GM19438 (cell line): Measurements from ENCODE around the gene TCF7L2.

Source experiments
- ATAC-seq: cut with Tn5 transposase; IDR thresholded peaks from one replicate; pipeline ENCODE4 v1.9.1; 2021; ENCODE audit warnings: low read depth; ENCODE audit not compliant: unreplicated experiment

TCF7L2 gene

GRCh38 chr10:112945811-112946210 lies 4.2 kb upstream of the TCF7L2 start:
- ATAC-seq: no peak

DNA sequence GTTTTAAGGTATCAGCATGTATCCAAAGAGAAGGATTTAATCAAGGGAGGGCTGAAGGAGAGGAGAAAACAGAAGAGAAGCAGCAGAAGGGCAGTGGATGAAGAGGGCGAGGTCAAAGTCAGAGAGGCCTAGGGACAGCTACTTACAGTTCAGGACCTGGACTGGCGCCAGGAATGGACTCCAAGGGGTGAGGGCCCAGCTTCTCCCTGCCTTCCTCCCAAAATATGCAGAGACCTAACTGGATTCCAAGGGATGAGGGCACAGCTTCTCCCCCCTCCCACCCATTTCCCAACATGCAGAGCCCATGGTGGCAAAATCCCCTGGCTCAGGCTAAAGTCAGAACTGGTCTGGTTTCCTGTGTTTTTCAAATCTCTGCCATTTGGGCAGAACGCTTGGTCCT lies 3.4 kb upstream of the TCF7L2 start:
- ATAC-seq: no peak

DNA sequence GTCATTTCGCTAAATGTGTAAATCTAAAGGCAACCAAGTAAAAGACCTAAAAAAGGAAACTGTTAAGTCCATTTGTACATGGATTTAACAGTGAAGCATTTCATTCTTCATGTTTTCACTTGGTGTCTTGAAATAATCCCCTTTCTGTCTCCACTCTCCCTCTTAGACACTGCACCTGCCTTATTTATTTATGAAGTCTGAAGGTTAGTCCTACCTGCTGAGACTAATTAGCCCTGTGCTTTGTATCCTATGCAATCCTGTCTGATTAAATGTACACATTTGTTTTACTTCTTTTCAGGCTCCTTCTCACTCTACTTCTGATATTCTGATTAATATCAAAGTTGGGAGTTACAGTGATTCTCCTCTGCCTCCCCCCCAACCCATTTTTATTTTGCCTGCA lies 1.9 kb upstream of the TCF7L2 start:
- no peak for ATAC-seq

DNA sequence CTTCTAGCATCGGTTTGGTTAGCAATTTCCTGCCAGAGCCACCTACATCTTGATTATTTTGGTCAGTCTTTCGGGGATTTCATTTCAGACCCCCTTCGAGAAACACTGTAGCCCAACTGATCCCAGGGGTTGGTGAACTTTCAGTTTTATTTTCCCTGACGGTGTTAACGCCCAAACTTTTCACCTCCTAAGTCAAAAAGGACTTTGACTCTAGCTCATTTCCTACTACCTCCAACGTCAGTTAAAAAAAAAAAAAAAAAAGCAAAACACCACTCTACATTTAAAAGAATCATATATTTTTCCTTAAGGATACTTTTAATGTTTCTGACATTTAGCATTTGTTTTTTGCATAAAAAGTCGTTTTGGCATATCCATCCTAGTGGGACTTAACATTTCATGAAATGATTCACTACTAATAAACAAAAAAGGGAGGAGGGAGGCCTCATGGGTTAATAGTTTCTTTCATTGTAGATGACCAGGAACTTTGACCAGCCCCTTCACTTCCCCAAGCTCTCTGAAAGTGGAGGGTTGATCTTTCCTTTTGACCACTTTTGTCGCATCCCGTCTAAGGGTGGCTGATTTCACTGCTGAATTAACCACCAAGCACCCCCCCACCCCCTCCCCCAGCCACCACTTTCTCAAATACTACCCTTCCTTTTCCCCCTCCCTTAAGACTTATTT lies 764 bp upstream of the TCF7L2 start:
- ATAC-seq: no peak

DNA sequence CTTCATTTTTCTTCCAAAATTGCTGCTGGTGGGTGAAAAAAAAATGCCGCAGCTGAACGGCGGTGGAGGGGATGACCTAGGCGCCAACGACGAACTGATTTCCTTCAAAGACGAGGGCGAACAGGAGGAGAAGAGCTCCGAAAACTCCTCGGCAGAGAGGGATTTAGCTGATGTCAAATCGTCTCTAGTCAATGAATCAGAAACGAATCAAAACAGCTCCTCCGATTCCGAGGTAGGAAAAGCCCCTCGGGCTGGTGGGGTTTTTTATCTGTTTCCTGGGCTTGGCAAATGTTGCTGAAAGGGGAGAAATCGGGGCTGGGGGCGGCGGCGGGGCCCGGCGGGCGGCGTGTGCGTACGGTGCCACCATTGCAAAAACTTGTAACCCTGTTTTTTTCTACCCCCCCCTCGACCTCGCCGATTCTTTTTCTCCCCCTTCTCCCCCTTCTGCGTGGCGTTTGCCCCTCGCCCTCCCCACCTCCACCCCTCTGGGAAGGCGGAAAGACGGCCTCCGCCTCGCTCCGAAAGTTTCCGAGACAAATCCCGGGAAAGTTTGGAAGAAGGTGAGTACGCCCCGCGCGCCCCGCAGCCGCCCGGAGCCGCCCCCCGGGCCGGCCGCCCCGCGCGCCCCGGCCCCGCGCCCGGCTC lies 789 bp downstream of the TCF7L2 start:
- no peak for ATAC-seq

DNA sequence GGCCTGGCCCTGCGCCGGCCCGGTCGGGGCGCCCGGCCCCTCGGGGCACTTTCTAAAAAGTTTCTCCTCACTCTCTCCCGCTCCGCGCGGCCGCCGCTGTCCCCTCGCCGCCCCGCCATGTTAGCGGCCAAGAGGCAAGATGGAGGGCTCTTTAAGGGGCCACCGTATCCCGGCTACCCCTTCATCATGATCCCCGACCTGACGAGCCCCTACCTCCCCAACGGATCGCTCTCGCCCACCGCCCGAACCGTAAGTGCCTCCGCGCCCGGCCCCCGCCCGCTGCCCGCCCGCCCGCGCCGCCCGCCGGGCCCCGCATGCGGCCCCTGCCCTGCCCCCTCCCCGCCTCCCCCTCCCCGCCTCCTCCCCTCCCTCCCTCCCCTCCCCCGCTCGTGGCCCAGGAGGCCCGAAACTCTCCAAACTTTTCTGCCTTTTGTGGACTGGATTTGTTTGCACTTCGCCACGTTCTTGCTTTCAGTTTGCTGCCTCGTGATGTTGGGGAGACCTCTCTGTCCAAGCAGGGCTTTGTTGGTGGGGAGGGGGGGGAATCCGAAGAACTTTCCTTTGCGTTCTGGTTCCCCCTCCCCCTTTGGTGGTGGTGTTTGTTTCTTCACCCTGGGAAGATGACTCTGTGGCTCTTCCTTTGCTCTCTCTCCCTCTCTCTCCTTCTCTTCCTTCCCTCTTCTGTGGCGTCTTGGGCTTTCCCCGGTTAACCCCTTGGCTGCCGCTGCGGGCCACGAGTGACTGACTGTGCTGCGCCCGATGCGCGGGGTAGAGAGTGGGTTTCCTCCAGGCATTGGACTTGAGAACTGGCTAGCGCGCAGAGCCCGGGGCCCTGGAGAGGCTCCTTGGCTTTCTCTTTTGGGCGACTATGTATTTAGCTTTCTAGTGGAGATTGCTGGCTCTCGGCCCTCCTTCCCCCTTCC lies 1.6 kb downstream of the TCF7L2 start:
- ATAC-seq: no peak

GRCh38 chr10:112952282-112953173 lies 2.5 kb downstream of the TCF7L2 start:
- no peak for ATAC-seq

DNA sequence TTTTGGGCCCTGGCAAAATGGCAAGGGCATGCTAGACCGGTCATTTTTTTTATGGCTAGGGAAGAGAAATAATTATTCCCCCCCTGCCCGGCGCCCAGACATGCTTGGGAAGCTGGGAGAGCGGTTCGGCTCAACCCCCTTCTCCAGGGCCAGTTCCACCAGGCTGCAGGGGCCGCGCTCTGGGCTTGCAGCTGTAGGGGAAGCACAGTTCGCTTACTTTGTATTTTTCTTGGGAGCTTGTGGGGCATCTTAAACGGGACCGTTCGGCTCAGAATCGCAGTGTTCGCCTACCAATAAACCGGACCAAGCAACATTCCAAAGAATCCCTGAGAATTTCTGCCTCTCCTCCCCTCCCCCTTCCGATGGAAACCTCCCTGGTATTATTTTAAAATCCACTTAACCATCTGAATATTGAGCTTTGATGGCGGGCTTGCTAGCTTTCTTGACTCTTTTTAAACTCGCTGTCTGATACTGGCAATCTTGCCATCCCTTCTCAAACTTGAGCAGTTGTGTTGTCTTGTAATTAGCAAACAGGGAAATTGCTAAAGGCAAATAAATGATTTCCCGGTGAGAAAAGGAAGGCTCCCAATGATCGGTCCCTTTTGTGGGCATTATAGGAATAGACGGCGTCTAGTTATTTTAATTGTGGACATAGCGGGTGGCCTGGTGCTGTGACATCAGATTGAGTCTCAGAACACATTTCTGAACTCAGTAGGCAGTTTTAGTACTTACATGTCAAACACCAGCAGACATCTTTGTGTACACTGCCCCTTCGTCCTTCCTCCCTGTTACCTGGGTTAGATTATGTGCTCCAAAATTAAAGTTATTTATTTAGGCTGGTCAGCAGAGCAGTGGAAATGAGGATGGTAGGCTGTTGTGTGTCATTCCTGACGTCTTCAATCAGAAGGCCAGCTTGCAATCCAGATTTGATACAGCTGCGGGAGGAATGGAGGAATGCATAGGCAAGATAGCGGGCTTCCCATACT lies 3.4 kb downstream of the TCF7L2 start:
- ATAC-seq: no peak

- no peak for ATAC-seq
These were observed 5.0 kb downstream of the TCF7L2 start for GRCh38 chr10:112954974-112955581.

DNA sequence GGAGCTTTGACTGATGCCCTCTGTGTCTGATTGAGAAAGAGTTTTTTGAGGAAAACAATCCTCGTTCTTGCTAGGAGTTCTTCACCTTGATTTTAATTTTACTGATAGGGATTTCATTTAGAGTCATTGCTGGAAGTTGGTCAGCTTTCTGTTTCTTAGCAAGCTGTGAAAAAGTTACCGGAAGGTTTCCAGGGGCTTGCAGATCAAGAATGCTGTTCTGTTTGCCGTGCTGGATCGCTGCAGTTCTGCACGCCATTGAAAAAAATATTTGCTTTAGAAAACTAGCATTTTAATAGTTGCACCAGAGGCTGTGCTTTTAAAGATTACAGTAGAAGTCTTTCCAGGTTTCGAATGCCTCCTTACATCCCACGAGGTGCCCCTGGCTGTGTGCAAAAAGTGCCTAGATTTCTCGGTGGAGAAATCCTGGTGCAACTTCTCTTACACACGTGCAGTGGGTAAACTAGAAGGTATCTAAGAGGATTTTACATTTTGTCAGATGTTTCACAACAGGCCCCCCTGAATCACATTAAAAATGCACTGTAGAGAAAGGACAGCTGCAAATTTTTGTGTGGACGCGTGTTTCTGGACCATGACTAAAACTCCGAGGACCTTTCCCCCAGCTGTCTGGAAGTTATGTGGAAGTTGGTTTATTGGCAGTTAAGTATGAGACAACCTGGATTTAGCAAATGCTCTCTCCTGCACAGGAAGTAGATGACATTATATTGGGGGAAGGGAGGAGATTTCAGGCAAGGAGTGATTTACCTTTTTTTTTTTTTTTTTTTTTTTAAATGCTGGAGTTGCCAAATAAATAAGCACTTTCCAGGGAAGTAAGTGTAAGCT lies 5.8 kb downstream of the TCF7L2 start:
- ATAC-seq: no peak

- ATAC-seq: no peak
These were observed 6.7 kb downstream of the TCF7L2 start for GRCh38 chr10:112956631-112957350.

GRCh38 chr10:112957640-112958092 lies 7.6 kb downstream of the TCF7L2 start:
- ATAC-seq: no peak

DNA sequence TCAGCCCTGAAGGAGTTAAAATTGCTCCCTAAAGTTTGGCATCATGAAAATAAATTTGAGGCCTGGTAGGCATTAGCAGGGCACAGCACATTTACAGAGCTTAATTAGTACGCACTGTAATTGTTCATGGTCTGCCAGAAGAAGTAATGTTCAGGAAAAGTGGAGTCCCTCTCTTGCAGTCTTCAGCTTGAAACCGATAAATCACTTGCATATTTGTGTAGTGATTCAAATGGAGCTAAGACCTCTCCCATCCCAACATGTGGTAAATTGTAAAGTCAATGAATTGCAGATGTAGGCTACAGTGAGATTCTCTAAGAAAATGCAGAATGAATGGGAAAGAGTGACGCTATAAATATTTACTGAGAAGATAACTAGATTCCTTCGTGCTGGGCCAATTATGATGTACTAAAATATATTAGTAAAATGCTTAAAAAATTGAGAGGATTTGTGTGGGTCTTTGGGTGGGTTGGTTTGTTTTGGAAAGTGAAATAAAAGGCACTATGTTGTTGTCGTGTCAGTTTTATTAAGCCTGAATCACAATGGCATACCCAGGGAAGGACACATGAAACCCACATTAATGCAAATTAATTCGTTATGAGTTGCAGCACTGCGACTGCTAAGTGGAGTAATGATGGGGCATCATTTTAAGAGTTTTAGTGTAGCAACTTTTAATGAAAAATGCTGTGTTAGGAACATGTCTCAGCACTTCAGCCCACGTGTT lies 8.4 kb downstream of the TCF7L2 start:
- no peak for ATAC-seq

DNA sequence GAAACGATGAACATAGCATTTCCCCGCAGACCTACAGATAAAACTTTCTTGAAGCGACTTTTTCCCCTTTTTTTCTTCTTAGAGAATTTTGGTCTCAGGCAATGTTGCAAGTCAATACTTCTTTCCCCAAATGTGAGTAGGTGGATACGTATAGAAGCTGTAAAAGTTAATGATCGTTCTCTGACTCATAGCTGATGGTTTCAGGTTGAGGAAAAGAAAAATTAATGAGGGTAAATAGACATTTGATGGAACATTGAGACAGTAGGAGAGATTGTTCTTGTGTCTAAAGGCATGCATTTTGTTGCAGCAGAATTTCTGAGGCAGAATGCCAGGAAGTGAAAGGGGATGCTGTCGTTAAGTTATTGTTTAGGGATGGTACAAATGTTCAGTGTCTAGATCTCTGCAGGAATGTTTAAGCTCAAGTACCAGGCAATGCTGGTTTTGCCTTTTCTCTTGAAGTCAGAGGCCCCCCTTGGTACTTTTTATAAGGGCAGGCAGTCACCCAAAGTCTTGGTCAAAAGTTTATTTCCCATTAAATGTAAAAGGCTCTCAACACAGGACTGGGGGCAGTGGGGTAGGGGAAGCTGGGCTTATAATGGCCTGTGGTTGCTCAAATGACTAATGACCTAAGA lies 9.3 kb downstream of the TCF7L2 start:
- no peak for ATAC-seq

DNA sequence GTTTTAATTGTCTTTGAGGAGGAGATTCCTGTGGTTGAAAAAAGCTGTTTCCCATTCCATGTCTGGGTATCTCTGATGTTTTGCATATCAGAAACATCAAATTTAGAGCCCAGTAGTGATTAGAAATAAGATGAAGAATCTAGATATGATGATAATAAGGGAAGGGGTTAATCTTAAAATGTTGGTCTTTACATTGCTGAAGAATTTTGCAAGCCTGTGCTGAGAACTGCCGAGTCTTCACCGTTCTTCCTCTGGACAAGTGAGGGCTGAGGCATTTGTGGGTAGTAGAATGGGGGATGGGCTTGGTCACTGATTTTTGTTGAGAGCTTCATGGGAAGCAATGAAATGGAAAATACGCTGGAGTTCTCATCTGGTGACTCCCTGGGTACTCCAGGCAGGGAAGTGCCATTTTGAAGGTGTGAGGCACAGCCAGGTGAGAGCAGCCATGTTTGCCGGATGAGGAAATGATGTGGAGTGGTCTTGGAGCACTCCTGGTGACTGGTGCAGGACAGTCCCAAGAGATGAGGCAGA lies 10.2 kb downstream of the TCF7L2 start:
- ATAC-seq: no peak

DNA sequence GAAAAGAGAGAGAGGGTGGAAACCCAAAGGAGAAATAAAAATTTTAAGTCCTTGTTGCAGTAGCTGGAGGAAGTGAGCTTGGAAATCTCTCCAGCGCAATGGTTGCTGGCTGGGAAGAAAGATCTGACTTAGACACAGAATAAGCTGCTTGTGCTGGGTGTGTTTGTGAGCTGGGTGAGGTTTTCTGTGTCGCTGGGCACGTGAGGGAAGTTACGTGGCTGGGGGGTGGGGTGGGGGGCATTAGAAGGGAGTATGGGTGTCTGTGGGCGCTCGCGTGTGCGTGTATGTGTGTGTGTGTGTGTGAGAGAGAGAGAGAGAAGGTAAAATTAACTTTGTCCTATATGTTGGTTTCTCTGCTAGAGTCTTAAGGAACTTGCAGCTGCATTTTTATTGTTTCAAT lies 11.6 kb downstream of the TCF7L2 start:
- no peak for ATAC-seq
